ENCODE measurements around the gene ERBB4. TPM values are rescaled to one million over a fixed set of nuclear protein-coding genes. Genes with fewer than 3 reads are reported as not detected.

ERBB4 gene
- polyA plus RNA-seq, 2 of the 4 experiments (the other 2 are of a cell fraction), result not detected

DNA sequence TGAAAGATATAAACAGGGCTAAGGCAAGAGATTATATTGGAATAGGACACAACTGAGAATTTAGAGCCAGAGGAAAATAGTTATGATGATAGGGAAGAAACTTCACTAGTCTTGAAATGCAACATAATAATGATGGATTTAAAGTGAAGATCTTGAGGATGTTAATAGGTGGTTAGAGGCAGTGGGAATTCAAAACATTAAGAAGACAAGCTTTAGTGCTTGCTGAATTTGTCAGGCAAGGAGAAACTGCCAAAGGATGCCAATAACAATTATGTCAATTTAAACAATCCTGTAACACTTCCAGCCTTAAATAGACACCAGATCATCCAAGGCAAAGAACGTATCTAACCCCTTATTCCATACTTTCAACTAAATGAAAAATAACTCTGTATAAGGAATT is 330.1 kb downstream of the ERBB4 start:
- Histone ChIP-seq H3K4me1 (no peaks in the 10 kb centered on the region), H3K4me2 (no peak overlapping the region), H3K4me3 (no peak overlapping the region), H3K27ac (no peak overlapping the region), H3K9me3 (no peaks in the 10 kb centered on the region)
- no peak for DNase-seq (ENCODE audit: low read depth in 1 of 2, low spot score in 1 of 2)
- FAIRE-seq, result no peak
- ATAC-seq, result no peak
- 10% methylated on average over 1 of the region's 1 CpG for WGBS (ENCODE audit: missing lambda C conversion rate)
- no peak for TF ChIP-seq HEYL (CRISPR knock-in tag; IDR thresholded peaks at IDR 0.05)
- TF ChIP-seq CHD2 (IDR thresholded peaks at IDR 0.05; ENCODE audit: low read length, partially characterized antibody), result no peak
- TF ChIP-seq EHMT2 (IDR thresholded peaks at IDR 0.05; ENCODE audit: low read depth), result no peak
- no peak for TF ChIP-seq NPAS2 (CRISPR knock-in tag; IDR thresholded peaks at IDR 0.05; ENCODE audit: borderline replicate concordance)
- no peak for TF ChIP-seq ZNF302 (CRISPR knock-in tag; IDR thresholded peaks at IDR 0.05)
- TF ChIP-seq, protein P1, sequence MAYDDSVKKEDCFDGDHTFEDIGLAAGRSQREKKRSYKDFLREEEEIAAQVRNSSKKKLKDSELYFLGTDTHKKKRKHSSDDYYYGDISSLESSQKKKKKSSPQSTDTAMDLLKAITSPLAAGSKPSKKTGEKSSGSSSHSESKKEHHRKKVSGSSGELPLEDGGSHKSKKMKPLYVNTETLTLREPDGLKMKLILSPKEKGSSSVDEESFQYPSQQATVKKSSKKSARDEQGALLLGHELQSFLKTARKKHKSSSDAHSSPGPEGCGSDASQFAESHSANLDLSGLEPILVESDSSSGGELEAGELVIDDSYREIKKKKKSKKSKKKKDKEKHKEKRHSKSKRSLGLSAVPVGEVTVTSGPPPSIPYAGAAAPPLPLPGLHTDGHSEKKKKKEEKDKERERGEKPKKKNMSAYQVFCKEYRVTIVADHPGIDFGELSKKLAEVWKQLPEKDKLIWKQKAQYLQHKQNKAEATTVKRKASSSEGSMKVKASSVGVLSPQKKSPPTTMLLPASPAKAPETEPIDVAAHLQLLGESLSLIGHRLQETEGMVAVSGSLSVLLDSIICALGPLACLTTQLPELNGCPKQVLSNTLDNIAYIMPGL (CRISPR knock-in tag; IDR thresholded peaks at IDR 0.05; ENCODE audit: borderline replicate concordance), result no peak
- TF ChIP-seq, protein P2, sequence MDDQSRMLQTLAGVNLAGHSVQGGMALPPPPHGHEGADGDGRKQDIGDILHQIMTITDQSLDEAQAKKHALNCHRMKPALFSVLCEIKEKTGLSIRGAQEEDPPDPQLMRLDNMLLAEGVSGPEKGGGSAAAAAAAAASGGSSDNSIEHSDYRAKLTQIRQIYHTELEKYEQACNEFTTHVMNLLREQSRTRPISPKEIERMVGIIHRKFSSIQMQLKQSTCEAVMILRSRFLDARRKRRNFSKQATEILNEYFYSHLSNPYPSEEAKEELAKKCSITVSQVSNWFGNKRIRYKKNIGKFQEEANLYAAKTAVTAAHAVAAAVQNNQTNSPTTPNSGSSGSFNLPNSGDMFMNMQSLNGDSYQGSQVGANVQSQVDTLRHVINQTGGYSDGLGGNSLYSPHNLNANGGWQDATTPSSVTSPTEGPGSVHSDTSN (IDR thresholded peaks at IDR 0.05), result no peak
- no peak for TF ChIP-seq RARB (CRISPR knock-in tag; IDR thresholded peaks at IDR 0.05)
- no peak for TF ChIP-seq PHF8 (IDR thresholded peaks at IDR 0.05; ENCODE audit: borderline replicate concordance, low read depth)
- TF ChIP-seq, protein P3, sequence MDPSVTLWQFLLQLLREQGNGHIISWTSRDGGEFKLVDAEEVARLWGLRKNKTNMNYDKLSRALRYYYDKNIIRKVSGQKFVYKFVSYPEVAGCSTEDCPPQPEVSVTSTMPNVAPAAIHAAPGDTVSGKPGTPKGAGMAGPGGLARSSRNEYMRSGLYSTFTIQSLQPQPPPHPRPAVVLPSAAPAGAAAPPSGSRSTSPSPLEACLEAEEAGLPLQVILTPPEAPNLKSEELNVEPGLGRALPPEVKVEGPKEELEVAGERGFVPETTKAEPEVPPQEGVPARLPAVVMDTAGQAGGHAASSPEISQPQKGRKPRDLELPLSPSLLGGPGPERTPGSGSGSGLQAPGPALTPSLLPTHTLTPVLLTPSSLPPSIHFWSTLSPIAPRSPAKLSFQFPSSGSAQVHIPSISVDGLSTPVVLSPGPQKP (IDR thresholded peaks at IDR 0.05; ENCODE audit: low read depth, low read length), result no peak
- CTCF ChIA-PET, result no interaction called here
- POLR2A ChIA-PET, result no interaction called here

DNA sequence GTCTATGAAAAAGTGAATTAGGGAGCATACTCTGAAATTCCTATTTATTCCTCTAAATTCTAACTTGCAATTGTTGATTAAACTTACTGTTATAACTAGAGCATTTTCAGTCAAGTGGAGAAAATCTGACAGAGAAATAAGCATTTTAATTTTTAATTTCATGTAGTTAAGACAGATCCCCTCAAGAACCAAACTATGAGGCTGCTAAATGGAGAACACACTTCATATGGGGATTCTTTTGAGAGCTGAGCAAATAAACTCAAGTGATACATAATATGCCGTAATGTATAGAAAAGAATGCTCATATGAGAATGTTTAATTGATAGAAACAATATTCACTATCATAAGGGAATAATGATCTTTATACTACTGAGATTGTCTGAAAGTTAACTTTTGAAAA is 340.8 kb downstream of the ERBB4 start:
- Histone ChIP-seq H3K27ac (no peak overlapping the region), H3K4me3 (no peak overlapping the region), H3K4me1 (no peaks in the 10 kb centered on the region), H3K4me2 (no peak overlapping the region), H3K9me3 (no peaks in the 10 kb centered on the region)
- DNase-seq (ENCODE audit: low read depth in 1 of 2, low spot score in 1 of 2), result no peak
- 69% methylated on average over 1 of the region's 1 CpG for WGBS (ENCODE audit: missing lambda C conversion rate)
- TF ChIP-seq FOXS1 (CRISPR knock-in tag; IDR thresholded peaks at IDR 0.05) (no peak), CBX8 (IDR thresholded peaks at IDR 0.05) (no peak), KDM1A (IDR thresholded peaks at IDR 0.05; ENCODE audit: low read depth) (no peak), GATA3 (IDR thresholded peaks at IDR 0.05; ENCODE audit: borderline replicate concordance) (no peak), TFCP2L1 (CRISPR knock-in tag; IDR thresholded peaks at IDR 0.05) (no peak), HOXB13 (CRISPR knock-in tag; IDR thresholded peaks at IDR 0.05; ENCODE audit: low read depth) (no peak), KDM5A (IDR thresholded peaks at IDR 0.05) (no peak), POLR2A (IDR thresholded peaks at IDR 0.05; ENCODE audit: low read length) (no peak), JUNB (IDR thresholded peaks at IDR 0.05) (no peak), ZSCAN20 (CRISPR knock-in tag; IDR thresholded peaks at IDR 0.05) (no peak), MAZ (IDR thresholded peaks at IDR 0.05; ENCODE audit: borderline replicate concordance, low read depth, low read length) (no peak), RCOR1 (IDR thresholded peaks at IDR 0.05; ENCODE audit: low read depth, low read length) (no peak)
- TF ChIP-seq, protein P4, sequence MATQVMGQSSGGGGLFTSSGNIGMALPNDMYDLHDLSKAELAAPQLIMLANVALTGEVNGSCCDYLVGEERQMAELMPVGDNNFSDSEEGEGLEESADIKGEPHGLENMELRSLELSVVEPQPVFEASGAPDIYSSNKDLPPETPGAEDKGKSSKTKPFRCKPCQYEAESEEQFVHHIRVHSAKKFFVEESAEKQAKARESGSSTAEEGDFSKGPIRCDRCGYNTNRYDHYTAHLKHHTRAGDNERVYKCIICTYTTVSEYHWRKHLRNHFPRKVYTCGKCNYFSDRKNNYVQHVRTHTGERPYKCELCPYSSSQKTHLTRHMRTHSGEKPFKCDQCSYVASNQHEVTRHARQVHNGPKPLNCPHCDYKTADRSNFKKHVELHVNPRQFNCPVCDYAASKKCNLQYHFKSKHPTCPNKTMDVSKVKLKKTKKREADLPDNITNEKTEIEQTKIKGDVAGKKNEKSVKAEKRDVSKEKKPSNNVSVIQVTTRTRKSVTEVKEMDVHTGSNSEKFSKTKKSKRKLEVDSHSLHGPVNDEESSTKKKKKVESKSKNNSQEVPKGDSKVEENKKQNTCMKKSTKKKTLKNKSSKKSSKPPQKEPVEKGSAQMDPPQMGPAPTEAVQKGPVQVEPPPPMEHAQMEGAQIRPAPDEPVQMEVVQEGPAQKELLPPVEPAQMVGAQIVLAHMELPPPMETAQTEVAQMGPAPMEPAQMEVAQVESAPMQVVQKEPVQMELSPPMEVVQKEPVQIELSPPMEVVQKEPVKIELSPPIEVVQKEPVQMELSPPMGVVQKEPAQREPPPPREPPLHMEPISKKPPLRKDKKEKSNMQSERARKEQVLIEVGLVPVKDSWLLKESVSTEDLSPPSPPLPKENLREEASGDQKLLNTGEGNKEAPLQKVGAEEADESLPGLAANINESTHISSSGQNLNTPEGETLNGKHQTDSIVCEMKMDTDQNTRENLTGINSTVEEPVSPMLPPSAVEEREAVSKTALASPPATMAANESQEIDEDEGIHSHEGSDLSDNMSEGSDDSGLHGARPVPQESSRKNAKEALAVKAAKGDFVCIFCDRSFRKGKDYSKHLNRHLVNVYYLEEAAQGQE (IDR thresholded peaks at IDR 0.05), result no peak
- TF ChIP-seq, protein P5, sequence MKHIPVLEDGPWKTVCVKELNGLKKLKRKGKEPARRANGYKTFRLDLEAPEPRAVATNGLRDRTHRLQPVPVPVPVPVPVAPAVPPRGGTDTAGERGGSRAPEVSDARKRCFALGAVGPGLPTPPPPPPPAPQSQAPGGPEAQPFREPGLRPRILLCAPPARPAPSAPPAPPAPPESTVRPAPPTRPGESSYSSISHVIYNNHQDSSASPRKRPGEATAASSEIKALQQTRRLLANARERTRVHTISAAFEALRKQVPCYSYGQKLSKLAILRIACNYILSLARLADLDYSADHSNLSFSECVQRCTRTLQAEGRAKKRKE (CRISPR knock-in tag; IDR thresholded peaks at IDR 0.05; ENCODE audit: low read depth), result no peak
- TF ChIP-seq, protein P6, sequence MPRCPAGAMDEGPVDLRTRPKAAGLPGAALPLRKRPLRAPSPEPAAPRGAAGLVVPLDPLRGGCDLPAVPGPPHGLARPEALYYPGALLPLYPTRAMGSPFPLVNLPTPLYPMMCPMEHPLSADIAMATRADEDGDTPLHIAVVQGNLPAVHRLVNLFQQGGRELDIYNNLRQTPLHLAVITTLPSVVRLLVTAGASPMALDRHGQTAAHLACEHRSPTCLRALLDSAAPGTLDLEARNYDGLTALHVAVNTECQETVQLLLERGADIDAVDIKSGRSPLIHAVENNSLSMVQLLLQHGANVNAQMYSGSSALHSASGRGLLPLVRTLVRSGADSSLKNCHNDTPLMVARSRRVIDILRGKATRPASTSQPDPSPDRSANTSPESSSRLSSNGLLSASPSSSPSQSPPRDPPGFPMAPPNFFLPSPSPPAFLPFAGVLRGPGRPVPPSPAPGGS (IDR thresholded peaks at IDR 0.05), result no peak
- TF ChIP-seq, protein P7, sequence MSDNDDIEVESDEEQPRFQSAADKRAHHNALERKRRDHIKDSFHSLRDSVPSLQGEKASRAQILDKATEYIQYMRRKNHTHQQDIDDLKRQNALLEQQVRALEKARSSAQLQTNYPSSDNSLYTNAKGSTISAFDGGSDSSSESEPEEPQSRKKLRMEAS (IDR thresholded peaks at IDR 0.05), result no peak
- CTCF ChIA-PET, result interaction anchor here (0.7 kb wide), 1 partner anchor 1046 kb away, joined by 3 read pairs; no protein-coding TSS in a partner anchor
- POLR2A ChIA-PET, result no interaction called here
- FAIRE-seq, result no peak
- ATAC-seq, result no peak
